ENCODE results near the gene SPAG9. TPM values are rescaled to one million over a fixed set of nuclear protein-coding genes. Genes with fewer than 3 reads are reported as not detected.

Gene SPAG9
- total RNA-seq, 6 experiments from 2014 or later = 35.2 to 49.7 (median 43.3) TPM

- WGBS (ENCODE audit: insufficient coverage, low coverage, low lambda C conversion rate, missing lambda C conversion rate) = 96% methylated on average over 3 of the region's 6 CpGs
- DNase-seq (no peak), ATAC-seq (peak in 1 of 4 donors; percentile 30)
- peaks cover 0 to 34% (median 12%) of the 10 kb centered on the region in 4 donors for H3K36me3 ChIP-seq
- H3K27me3 ChIP-seq = no peaks in the 10 kb centered on the region
- intact Hi-C loops (cut with DNase I) = no loop called here
- TF ChIP-seq CTCF (IDR thresholded peaks at IDR 0.05) (no peak), POLR2A (IDR thresholded peaks at IDR 0.05) (no peak)
- no peak overlapping the region for H3K4me3 ChIP-seq
- no peaks in the 10 kb centered on the region for H3K9me3 ChIP-seq
- H3K4me1 ChIP-seq = no peaks in the 10 kb centered on the region
- H3K27ac ChIP-seq = no peak overlapping the region
Measured at GRCh38 chr17:51018541-51018940, 102.1 kb downstream of the SPAG9 start.

- no peak for DNase-seq
- 64% methylated on average over 2 of the region's 2 CpGs for WGBS (ENCODE audit: insufficient coverage, low coverage, low lambda C conversion rate, missing lambda C conversion rate)
- Histone ChIP-seq H3K9me3 (no peaks in the 10 kb centered on the region), H3K36me3 (peaks cover 0 to 34% (median 15%) of the 10 kb centered on the region in 4 donors), H3K4me3 (no peak overlapping the region), H3K4me1 (no peaks in the 10 kb centered on the region), H3K27me3 (no peaks in the 10 kb centered on the region), H3K27ac (no peak overlapping the region)
- TF ChIP-seq POLR2A (IDR thresholded peaks at IDR 0.05) = no peak
- no peak for TF ChIP-seq CTCF (IDR thresholded peaks at IDR 0.05)
- no peak for ATAC-seq
- intact Hi-C loops (cut with DNase I) = no loop called here
Measured at GRCh38 chr17:51017270-51017669, 103.4 kb downstream of the SPAG9 start.

GRCh38 chr17:51016099-51016498, 104.6 kb downstream of the SPAG9 start:
- no peak for DNase-seq
- H3K4me1 ChIP-seq = no peaks in the 10 kb centered on the region
- 89% methylated on average over 1 of the region's 1 CpG for WGBS (ENCODE audit: insufficient coverage, low coverage, low lambda C conversion rate, missing lambda C conversion rate)
- H3K27ac ChIP-seq = no peak overlapping the region
- no peak overlapping the region for H3K4me3 ChIP-seq
- H3K27me3 ChIP-seq = no peaks in the 10 kb centered on the region
- TF ChIP-seq POLR2A (IDR thresholded peaks at IDR 0.05) = no peak
- TF ChIP-seq CTCF (IDR thresholded peaks at IDR 0.05) = no peak
- H3K9me3 ChIP-seq = no peaks in the 10 kb centered on the region
- peaks cover 0 to 33% (median 15%) of the 10 kb centered on the region in 4 donors for H3K36me3 ChIP-seq
- no peak for ATAC-seq
- intact Hi-C loops (cut with DNase I) = no loop called here

GRCh38 chr17:51015145-51015558, 105.5 kb downstream of the SPAG9 start:
- intact Hi-C loops (cut with DNase I) = no loop called here
- Histone ChIP-seq H3K27me3 (no peaks in the 10 kb centered on the region), H3K4me1 (no peaks in the 10 kb centered on the region), H3K9me3 (no peaks in the 10 kb centered on the region), H3K4me3 (no peak overlapping the region), H3K36me3 (peaks cover 0 to 29% (median 15%) of the 10 kb centered on the region in 4 donors), H3K27ac (no peak overlapping the region)
- DNase-seq (no peak), ATAC-seq (peak in 1 of 4 donors; percentile 11)
- TF ChIP-seq CTCF (IDR thresholded peaks at IDR 0.05) (no peak), POLR2A (IDR thresholded peaks at IDR 0.05) (no peak)
- 38% methylated on average over 1 of the region's 1 CpG for WGBS (ENCODE audit: insufficient coverage, low coverage, low lambda C conversion rate, missing lambda C conversion rate)

- TF ChIP-seq POLR2A (IDR thresholded peaks at IDR 0.05) (no peak), CTCF (IDR thresholded peaks at IDR 0.05) (no peak)
- intact Hi-C loops (cut with DNase I) = no loop called here
- no peaks in the 10 kb centered on the region for H3K9me3 ChIP-seq
- 92% methylated on average over 3 of the region's 3 CpGs for WGBS (ENCODE audit: insufficient coverage, low coverage, low lambda C conversion rate, missing lambda C conversion rate)
- H3K4me1 ChIP-seq = no peaks in the 10 kb centered on the region
- no peaks in the 10 kb centered on the region for H3K27me3 ChIP-seq
- no peak overlapping the region for H3K27ac ChIP-seq
- peaks cover 0 to 22% (median 12%) of the 10 kb centered on the region in 4 donors for H3K36me3 ChIP-seq
- no peak for ATAC-seq
- H3K4me3 ChIP-seq = no peak overlapping the region
- no peak for DNase-seq
Measured at GRCh38 chr17:51014129-51014528, 106.5 kb downstream of the SPAG9 start.
